Astrocyte (in vitro differentiated cells and primary cell): ENCODE data around the gene HOXB2. TPM values are rescaled to one million over a fixed set of nuclear protein-coding genes. Genes with fewer than 3 reads are reported as not detected.

Experiments used
- DNase-seq: peaks from one replicate; pipeline ENCODE4 v3.0.0-alpha.2; 2010; ENCODE audit warnings: low read depth
- FAIRE-seq: peaks from 2 replicates; lab custom pipeline; 2011; peaks lifted over from hg19 to GRCh38; lab: Jason Lieb, UNC
- H2AFZ ChIP-seq: 2 replicates; pipeline ENCODE4 v1.6.0; 2012; ENCODE audit warnings: low read depth, low read length, inconsistent platforms
- H3K27ac ChIP-seq: 2 replicates; pipeline ENCODE4 v1.5.1; 2011; ENCODE audit warnings: low read depth, low read length, inconsistent platforms
- H3K27me3 ChIP-seq: 2 replicates; pipeline ENCODE4 v1.6.0; 2011; ENCODE audit warnings: low read length, inconsistent platforms; ENCODE audit not compliant: insufficient read depth
- H3K36me3 ChIP-seq: 2 replicates; pipeline ENCODE4 v1.5.1; 2011; ENCODE audit warnings: low read length, inconsistent platforms; ENCODE audit not compliant: insufficient read depth
- H3K4me1 ChIP-seq: 2 replicates; pipeline ENCODE4 v1.5.1; 2011; ENCODE audit warnings: low read length, inconsistent platforms; ENCODE audit not compliant: insufficient read depth
- H3K4me2 ChIP-seq: 2 replicates; pipeline ENCODE4 v1.6.0; 2012; ENCODE audit warnings: low read length, inconsistent platforms
- H3K4me3 ChIP-seq: 2 replicates; pipeline ENCODE4 v1.5.1; 2011; ENCODE audit warnings: low read depth, mild to moderate bottlenecking, low read length, inconsistent platforms; ENCODE audit not compliant: insufficient read depth
- H3K79me2 ChIP-seq: 2 replicates; pipeline ENCODE4 v1.6.0; 2012; ENCODE audit warnings: mild to moderate bottlenecking, low read length, inconsistent platforms; ENCODE audit not compliant: insufficient read depth
- H3K9ac ChIP-seq: 2 replicates; pipeline ENCODE4 v1.6.0; 2012; ENCODE audit warnings: mild to moderate bottlenecking, low read length, inconsistent platforms
- H3K9me3 ChIP-seq: 2 replicates; pipeline ENCODE4 v1.5.1; 2012; ENCODE audit warnings: low read depth, mild to moderate bottlenecking, low read length, inconsistent platforms; ENCODE audit not compliant: insufficient read depth
- H4K20me1 ChIP-seq: 2 replicates; pipeline ENCODE4 v1.6.0; 2012; ENCODE audit warnings: low read length, inconsistent platforms; ENCODE audit not compliant: insufficient read depth
- H3K27ac Mint-ChIP-seq: one replicate; pipeline ENCODE4 v1.8.0; 2021; ENCODE audit warnings: mild to moderate bottlenecking, mixed read lengths; ENCODE audit not compliant: unreplicated experiment
- H3K27me3 Mint-ChIP-seq: one replicate; pipeline ENCODE4 v1.8.0; 2021; ENCODE audit warnings: low read depth, mixed read lengths; ENCODE audit not compliant: unreplicated experiment
- H3K36me3 Mint-ChIP-seq: one replicate; pipeline ENCODE4 v1.8.0; 2021; ENCODE audit warnings: low read depth, mixed read lengths; ENCODE audit not compliant: unreplicated experiment
- H3K4me1 Mint-ChIP-seq: one replicate; pipeline ENCODE4 v1.8.0; 2021; ENCODE audit warnings: low read depth, mixed read lengths; ENCODE audit not compliant: unreplicated experiment
- H3K4me3 Mint-ChIP-seq: one replicate; pipeline ENCODE4 v1.8.0; 2021; ENCODE audit warnings: mild to moderate bottlenecking, moderate library complexity, mixed read lengths; ENCODE audit not compliant: unreplicated experiment
- H3K9me3 Mint-ChIP-seq: one replicate; pipeline ENCODE4 v1.8.0; 2021; ENCODE audit warnings: mild to moderate bottlenecking, mixed read lengths; ENCODE audit not compliant: unreplicated experiment
- CTCF ChIP-seq: IDR thresholded peaks from 2 replicates; pipeline ENCODE4 v1.5.1; 2011; ENCODE audit warnings: low read depth, mild to moderate bottlenecking, inconsistent platforms, low read length, moderate library complexity; ENCODE audit not compliant: insufficient read depth
- EZH2 ChIP-seq: IDR thresholded peaks from 2 replicates; pipeline ENCODE4 v1.6.1; 2012; ENCODE audit warnings: mild to moderate bottlenecking, low read length, inconsistent platforms; ENCODE audit not compliant: insufficient read depth
- total RNA-seq: library from RNA; stranded (reverse); gene quantifications from 2 replicates; pipeline ENCODE4 v1.2.1, GENCODE V29; 2021

The HOXB2 gene
- total RNA-seq, 1 donor from 2014 or later = 0.41 TPM

DNA sequence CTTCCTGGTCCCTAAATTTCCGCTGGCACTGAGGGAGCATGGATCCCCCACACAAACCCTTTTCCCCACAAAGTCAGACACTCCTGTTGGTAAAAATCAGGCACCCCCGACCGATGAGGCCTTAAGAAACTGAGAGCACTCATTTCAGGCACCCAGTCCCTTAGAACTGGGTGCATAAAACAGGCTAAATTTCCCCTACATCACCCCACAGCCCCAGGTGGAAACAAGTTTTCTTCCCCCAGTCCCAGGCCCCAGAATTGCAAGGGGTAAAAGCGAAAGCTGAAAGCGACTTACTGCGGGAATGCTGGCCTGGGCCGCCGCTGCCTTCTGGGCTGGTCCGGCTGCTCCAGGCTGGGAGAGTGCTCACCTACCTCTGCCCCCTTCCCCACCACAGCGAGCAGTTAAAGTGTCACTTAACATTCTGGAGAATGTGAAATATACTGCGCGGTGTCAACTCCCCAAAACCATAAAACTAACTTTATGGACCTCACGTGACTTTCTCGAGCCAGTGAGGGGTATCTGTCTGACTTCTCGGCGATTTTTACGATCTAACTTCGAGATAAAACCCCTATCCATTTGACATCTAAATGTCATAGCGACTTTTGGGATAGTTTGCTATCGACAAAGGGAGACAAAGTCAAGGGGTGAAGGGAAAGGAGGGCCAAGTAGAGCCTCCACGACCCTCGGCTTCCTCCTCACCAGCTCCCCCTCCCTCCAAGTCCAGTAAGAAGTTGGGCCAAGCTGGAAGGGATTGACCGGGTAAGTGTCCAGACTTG is 45.1 kb upstream of the HOXB2 start, which contains the start of gene HOXB3:
Gene HOXB3 (minus strand): TSS at position 411 of the 776 bp plus-strand sequence. CDS start 37,767 bp downstream, outside the sequence.
- Histone ChIP-seq H3K79me2 (peaks cover 20% of the 10 kb centered on the region), H3K27me3 (peaks cover 75% of the 10 kb centered on the region), H3K9me3 (no peaks in the 10 kb centered on the region), H2AFZ (no peak within 1 kb of the TSS), H4K20me1 (no peaks in the 10 kb centered on the region), H3K9ac (no peak within 1 kb of the TSS), H3K4me1 (peaks cover 21% of the 10 kb centered on the region), H3K27ac (no peak within 1 kb of the TSS), H3K36me3 (no peaks in the 10 kb centered on the region), H3K4me2 (peak within 1 kb of the TSS; percentile 50), H3K4me3 (no peak within 1 kb of the TSS)
- no peak within 1 kb of the TSS for H3K4me3 Mint-ChIP-seq
- H3K27me3 Mint-ChIP-seq = peaks cover 94% of the 10 kb centered on the region
- no peaks in the 10 kb centered on the region for H3K36me3 Mint-ChIP-seq
- H3K27ac Mint-ChIP-seq = no peak within 1 kb of the TSS
- peaks cover 18% of the 10 kb centered on the region for H3K9me3 Mint-ChIP-seq
- peaks cover 3% of the 10 kb centered on the region for H3K4me1 Mint-ChIP-seq
- no peak for DNase-seq
- FAIRE-seq = no peak
- no peak for TF ChIP-seq EZH2
- TF ChIP-seq CTCF = no peak

- Histone ChIP-seq H3K9me3 (no peaks in the 10 kb centered on the region), H4K20me1 (no peaks in the 10 kb centered on the region), H3K4me3 (no peak overlapping the region), H3K36me3 (no peaks in the 10 kb centered on the region), H3K27me3 (peaks cover 70% of the 10 kb centered on the region), H2AFZ (no peak overlapping the region), H3K4me1 (peaks cover 17% of the 10 kb centered on the region), H3K9ac (no peak overlapping the region), H3K4me2 (peak overlapping the region; percentile 50), H3K79me2 (peaks cover 21% of the 10 kb centered on the region), H3K27ac (no peak overlapping the region)
- FAIRE-seq (no peak), DNase-seq (no peak)
- peaks cover 20% of the 10 kb centered on the region for H3K9me3 Mint-ChIP-seq
- peaks cover 3% of the 10 kb centered on the region for H3K4me1 Mint-ChIP-seq
- H3K27ac Mint-ChIP-seq = no peak overlapping the region
- H3K27me3 Mint-ChIP-seq = peaks cover 94% of the 10 kb centered on the region
- H3K4me3 Mint-ChIP-seq = no peak overlapping the region
- H3K36me3 Mint-ChIP-seq = no peaks in the 10 kb centered on the region
- TF ChIP-seq CTCF (no peak), EZH2 (no peak)
Measured at GRCh38 chr17:48589060-48589830, 44.3 kb upstream of the HOXB2 start.
